ENCODE results near the gene ZNF280B. TPM values are rescaled to one million over a fixed set of nuclear protein-coding genes. Genes with fewer than 3 reads are reported as not detected.
A peak's percentile ranks its signal among the peaks of the same experiment; 100 is the strongest.

Gene ZNF280B
- total and polyA plus RNA-seq, 12 donors: 0.01 to 2.7 (median 0.80) TPM

DNA sequence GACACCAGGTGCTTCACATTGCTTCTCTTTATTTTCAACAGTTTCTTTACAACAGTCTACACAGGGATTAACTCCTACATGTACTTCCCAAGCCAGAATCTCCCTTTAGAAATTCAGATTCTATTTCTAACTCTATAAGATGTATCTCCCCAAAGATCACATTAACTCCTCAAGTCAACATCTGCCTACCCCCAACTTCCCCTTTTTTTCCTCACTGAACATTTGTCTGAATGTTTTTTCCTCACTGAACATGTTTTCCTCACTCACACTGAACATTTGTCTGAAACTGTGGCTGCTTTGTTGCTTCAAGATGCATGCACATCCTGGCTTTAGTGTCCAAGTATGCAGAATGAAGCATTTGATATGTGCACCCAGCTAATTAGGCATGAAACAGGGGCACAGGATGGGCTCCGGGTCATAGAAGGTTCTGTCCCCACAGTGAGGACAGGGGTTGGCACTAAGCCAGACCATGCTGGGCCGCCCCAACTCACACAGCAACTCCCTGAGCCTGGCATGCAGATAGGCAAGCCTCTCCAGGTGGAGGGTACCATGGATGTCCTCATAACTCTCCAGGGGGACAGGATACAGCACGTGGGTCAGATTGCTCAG is 39.3 kb upstream of the ZNF280B start:
- no peak for ATAC-seq
- DNase-seq: no peak
- TF ChIP-seq, protein P1, sequence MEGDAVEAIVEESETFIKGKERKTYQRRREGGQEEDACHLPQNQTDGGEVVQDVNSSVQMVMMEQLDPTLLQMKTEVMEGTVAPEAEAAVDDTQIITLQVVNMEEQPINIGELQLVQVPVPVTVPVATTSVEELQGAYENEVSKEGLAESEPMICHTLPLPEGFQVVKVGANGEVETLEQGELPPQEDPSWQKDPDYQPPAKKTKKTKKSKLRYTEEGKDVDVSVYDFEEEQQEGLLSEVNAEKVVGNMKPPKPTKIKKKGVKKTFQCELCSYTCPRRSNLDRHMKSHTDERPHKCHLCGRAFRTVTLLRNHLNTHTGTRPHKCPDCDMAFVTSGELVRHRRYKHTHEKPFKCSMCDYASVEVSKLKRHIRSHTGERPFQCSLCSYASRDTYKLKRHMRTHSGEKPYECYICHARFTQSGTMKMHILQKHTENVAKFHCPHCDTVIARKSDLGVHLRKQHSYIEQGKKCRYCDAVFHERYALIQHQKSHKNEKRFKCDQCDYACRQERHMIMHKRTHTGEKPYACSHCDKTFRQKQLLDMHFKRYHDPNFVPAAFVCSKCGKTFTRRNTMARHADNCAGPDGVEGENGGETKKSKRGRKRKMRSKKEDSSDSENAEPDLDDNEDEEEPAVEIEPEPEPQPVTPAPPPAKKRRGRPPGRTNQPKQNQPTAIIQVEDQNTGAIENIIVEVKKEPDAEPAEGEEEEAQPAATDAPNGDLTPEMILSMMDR (IDR thresholded peaks at IDR 0.05): no peak
- H3K27me3 ChIP-seq: peaks cover 0 to 20% (median 5%) of the 10 kb centered on the region in 7 donors
- H3K36me3 ChIP-seq: no peaks in the 10 kb centered on the region
- no peak overlapping the region for H3K27ac ChIP-seq
- peaks cover 0 to 5% (median 0%) of the 10 kb centered on the region in 9 donors for H3K4me1 ChIP-seq
- intact Hi-C loops (cut with DNase I): no loop called here
- 39 to 43% methylated on average over 3 of the region's 3 CpGs for WGBS, 2 donors
- H3K4me3 ChIP-seq: no peak overlapping the region
- no peaks in the 10 kb centered on the region for H3K9me3 ChIP-seq

DNA sequence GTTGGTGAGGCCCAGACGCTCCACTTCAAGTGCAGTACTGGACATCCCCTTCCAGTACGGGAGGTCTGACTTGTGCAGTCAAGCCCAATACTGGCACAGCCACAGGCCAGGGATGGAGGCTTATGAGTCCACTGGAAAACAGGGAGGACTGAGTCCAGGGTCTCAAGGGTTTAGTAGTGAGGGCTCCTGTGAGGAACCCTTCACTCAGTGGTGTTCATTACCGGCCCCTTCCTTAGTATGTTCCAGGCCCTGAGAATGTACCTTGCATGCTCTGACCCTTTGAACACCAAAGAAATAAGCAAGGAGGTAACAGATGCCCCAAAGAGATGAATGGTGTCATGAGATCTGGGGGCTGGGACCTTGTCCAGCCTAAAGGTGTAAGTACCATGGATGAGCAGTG is 38.7 kb upstream of the ZNF280B start:
- ATAC-seq (no peak), DNase-seq (no peak)
- Histone ChIP-seq H3K27ac (no peak overlapping the region), H3K9me3 (no peaks in the 10 kb centered on the region), H3K27me3 (peaks cover 0 to 24% (median 11%) of the 10 kb centered on the region in 7 donors), H3K36me3 (no peaks in the 10 kb centered on the region), H3K4me1 (peaks cover 0 to 5% (median 0%) of the 10 kb centered on the region in 9 donors), H3K4me3 (no peak overlapping the region)
- 86 to 94% methylated on average over 3 of the region's 3 CpGs for WGBS, 2 donors
- TF ChIP-seq, protein P1 (IDR thresholded peaks at IDR 0.05): no peak
- intact Hi-C loops (cut with DNase I): no loop called here

DNA sequence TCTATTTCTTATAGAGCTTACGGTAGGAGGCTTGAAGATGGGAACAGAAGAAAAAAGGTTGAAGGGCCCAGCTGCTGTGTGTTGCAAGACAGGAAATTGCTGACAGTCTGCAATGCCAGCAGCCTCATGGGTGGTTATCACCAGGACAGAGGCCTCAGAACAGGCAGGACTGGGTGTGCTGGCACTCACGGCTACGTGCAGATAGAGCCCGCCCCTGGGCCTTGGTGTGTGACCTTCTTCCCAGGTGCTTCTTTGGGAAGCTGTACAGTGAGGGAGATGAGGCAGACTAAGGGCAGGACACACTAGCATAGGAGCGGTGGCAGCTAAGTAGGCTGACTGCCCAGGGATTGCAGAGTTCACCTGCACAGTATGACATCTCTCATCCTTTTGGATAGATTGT is 37.9 kb upstream of the ZNF280B start:
- Histone ChIP-seq H3K4me1 (peaks cover 0 to 5% (median 0%) of the 10 kb centered on the region in 9 donors), H3K9me3 (no peaks in the 10 kb centered on the region), H3K27me3 (peaks cover 0 to 31% (median 17%) of the 10 kb centered on the region in 7 donors), H3K27ac (no peak overlapping the region), H3K4me3 (no peak overlapping the region), H3K36me3 (no peaks in the 10 kb centered on the region)
- WGBS, 2 donors: 31 to 55% methylated on average over 5 of the region's 5 CpGs
- DNase-seq (no peak), ATAC-seq (peak in 2 of 8 donors; percentile 29 to 54)
- intact Hi-C loops (cut with DNase I): no loop called here
- TF ChIP-seq, protein P1 (IDR thresholded peaks at IDR 0.05): no peak

DNA sequence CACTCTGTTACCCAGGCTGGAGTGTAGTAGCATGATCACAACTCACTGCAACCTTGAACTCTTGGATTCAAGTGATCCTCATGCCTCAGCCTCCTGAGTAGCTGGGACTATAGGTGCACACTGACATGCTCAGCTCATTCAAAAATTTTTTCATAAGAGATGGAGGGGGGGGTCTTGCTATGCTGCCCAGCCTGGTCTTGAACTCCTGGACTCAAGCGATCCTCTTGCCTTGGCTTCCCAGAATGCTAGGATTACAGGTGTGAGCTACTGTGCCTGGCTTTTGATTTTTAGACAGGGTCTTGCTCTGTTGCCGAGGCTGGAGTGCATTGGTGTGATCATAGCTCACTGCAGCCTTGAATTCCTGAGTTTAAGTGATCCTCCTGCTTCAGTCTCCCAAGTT is 36.5 kb upstream of the ZNF280B start:
- DNase-seq (no peak), ATAC-seq (no peak)
- no peaks in the 10 kb centered on the region for H3K36me3 ChIP-seq
- TF ChIP-seq, protein P1 (IDR thresholded peaks at IDR 0.05): no peak
- intact Hi-C loops (cut with DNase I): no loop called here
- peaks cover 0 to 31% (median 21%) of the 10 kb centered on the region in 7 donors for H3K27me3 ChIP-seq
- no peak overlapping the region for H3K4me3 ChIP-seq
- 81 to 90% methylated on average over 2 of the region's 2 CpGs for WGBS, 2 donors
- H3K9me3 ChIP-seq: peaks cover 0 to 4% (median 0%) of the 10 kb centered on the region in 11 donors
- H3K27ac ChIP-seq: no peak overlapping the region
- peaks cover 0 to 5% (median 0%) of the 10 kb centered on the region in 9 donors for H3K4me1 ChIP-seq
